H1 (cell line): Measurements from ENCODE around the gene KCNH6. TPM values are rescaled to one million over a fixed set of nuclear protein-coding genes. Genes with fewer than 3 reads are reported as not detected.

ENCODE experiments used
- CTCF ChIA-PET: fragments of 300-600 bp; sonication (Branson Sonifier 250); formaldehyde crosslinking; loops from one replicate; lab custom pipeline; 2021; ENCODE audit not compliant: partially characterized antibody; lab: Charles Lee
- POLR2A ChIA-PET: fragments of 300-600 bp; sonication (Branson Sonifier 250); formaldehyde crosslinking; loops from one replicate; lab custom pipeline; 2021; ENCODE audit warnings: inconsistent platforms; ENCODE audit not compliant: partially characterized antibody; lab: Charles Lee
- DNase-seq, 2 experiments: peaks; one replicate each; pipeline versions ENCODE4 v3.0.0 to v3.0.0-alpha.2; 2010 to 2022; ENCODE audit warnings: low spot score in 2 of 2, low read depth in 1 of 2, mixed read lengths in 1 of 2
- FAIRE-seq: peaks from 2 replicates; lab custom pipeline; 2011; peaks lifted over from hg19 to GRCh38; lab: Jason Lieb, UNC
- H2AFZ ChIP-seq: 2 replicates; pipeline ENCODE4 v1.8.1; 2012; ENCODE audit warnings: low read length, inconsistent platforms
- H2AK5ac ChIP-seq: 2 replicates; pipeline ENCODE4 v1.6.1; 2013; ENCODE audit warnings: low read depth, low read length
- H2BK120ac ChIP-seq: replicated peaks from 2 replicates; pipeline ENCODE3; 2013; ENCODE audit warnings: low read depth, low read length, inconsistent platforms
- H2BK12ac ChIP-seq: 2 replicates; pipeline ENCODE4 v1.6.1; 2013; ENCODE audit warnings: low read depth, low read length
- H2BK15ac ChIP-seq: 2 replicates; pipeline ENCODE4 v1.6.1; 2013; ENCODE audit warnings: low read length
- H2BK20ac ChIP-seq: 2 replicates; pipeline ENCODE4 v1.6.1; 2013; ENCODE audit warnings: low read length
- H2BK5ac ChIP-seq: 2 replicates; pipeline ENCODE4 v1.6.1; 2013; ENCODE audit warnings: low read depth, low read length
- H3K14ac ChIP-seq: 2 replicates; pipeline ENCODE4 v1.6.1; 2013; ENCODE audit warnings: inconsistent platforms; ENCODE audit not compliant: insufficient read length
- H3K18ac ChIP-seq: 2 replicates; pipeline ENCODE4 v1.6.1; 2013; ENCODE audit warnings: low read length; ENCODE audit errors: extremely low read depth
- H3K23ac ChIP-seq: 2 replicates; pipeline ENCODE4 v1.6.1; 2013; ENCODE audit warnings: inconsistent platforms; ENCODE audit not compliant: insufficient read length
- H3K23me2 ChIP-seq: 2 replicates; pipeline ENCODE4 v1.6.1; 2013; ENCODE audit warnings: low read depth, low read length
- H3K27ac ChIP-seq: 2 replicates; pipeline ENCODE4 v1.6.1; 2011; ENCODE audit warnings: low read depth, low read length, inconsistent platforms
- H3K27me3 ChIP-seq, 4 experiments: replicated peaks in 1 of 4; 1 replicate in 1 of 4; 2 replicates in 3 of 4; pipeline versions ENCODE4 v1.6.1 to v1.8.1; 2011 to 2013; ENCODE audit warnings: low read length in 3 of 4, mild to moderate bottlenecking in 3 of 4, inconsistent platforms in 2 of 4, mixed read lengths in 2 of 4, moderate library complexity in 1 of 4; ENCODE audit not compliant: control insufficient read depth in 3 of 4, insufficient read depth in 3 of 4; ENCODE audit errors: extremely low read depth in 1 of 4
- H3K36me3 ChIP-seq, 4 experiments: 2 replicates each; pipeline versions ENCODE4 v1.6.1 to v1.8.1; 2011 to 2013; ENCODE audit warnings: mild to moderate bottlenecking in 4 of 4, low read length in 3 of 4, moderate library complexity in 2 of 4, control low read depth in 1 of 4, inconsistent platforms in 1 of 4; ENCODE audit not compliant: insufficient read depth in 4 of 4, control insufficient read depth in 2 of 4
- H3K4ac ChIP-seq: replicated peaks from 2 replicates; pipeline ENCODE3; 2013; ENCODE audit warnings: low read length, low read depth, mixed read lengths, inconsistent platforms; ENCODE audit not compliant: insufficient read length
- H3K4me1 ChIP-seq, 4 experiments: replicated peaks in 1 of 4; 1 replicate in 1 of 4; 2 replicates in 3 of 4; pipeline versions ENCODE4 v1.6.1 to v1.8.1; 2011 to 2013; ENCODE audit warnings: low read length in 3 of 4, inconsistent platforms in 2 of 4, mixed read lengths in 1 of 4; ENCODE audit not compliant: insufficient read depth in 4 of 4, control insufficient read depth in 3 of 4
- H3K4me2 ChIP-seq, 2 experiments: 2 replicates each; pipeline versions ENCODE4 v1.6.1 to v1.8.1; 2011 to 2013; ENCODE audit warnings: low read depth in 2 of 2, low read length in 2 of 2, control low read depth in 1 of 2, inconsistent platforms in 1 of 2, mild to moderate bottlenecking in 1 of 2; ENCODE audit not compliant: insufficient read depth in 1 of 2
- H3K4me3 ChIP-seq, 4 experiments: fragments of 200-600, 300-600 bp in 1 of 4; sonication (generic), shearing (Covaris generic), sonication (Bioruptor Twin) in 1 of 4; 2 replicates each; pipeline versions ENCODE4 v1.5.1 to v1.8.1; 2011 to 2016; ENCODE audit warnings: low read length in 4 of 4, low read depth in 3 of 4, control low read depth in 2 of 4, inconsistent platforms in 2 of 4, mild to moderate bottlenecking in 2 of 4, mixed read lengths in 1 of 4, moderate library complexity in 1 of 4; ENCODE audit not compliant: insufficient read depth in 2 of 4; ENCODE audit errors: extremely low read depth in 1 of 4
- H3K56ac ChIP-seq: replicated peaks from 2 replicates; pipeline ENCODE3; 2013; ENCODE audit warnings: low read depth, mild to moderate bottlenecking, mixed read lengths, low read length, inconsistent platforms; ENCODE audit not compliant: insufficient read length
- H3K79me1 ChIP-seq: 2 replicates; pipeline ENCODE4 v1.6.1; 2013; ENCODE audit warnings: low read depth, low read length, control low read depth
- H3K79me2 ChIP-seq, 2 experiments: 2 replicates each; pipeline versions ENCODE4 v1.6.1 to v1.8.1; 2012 to 2013; ENCODE audit warnings: low read length in 2 of 2, mild to moderate bottlenecking in 2 of 2, inconsistent platforms in 1 of 2; ENCODE audit not compliant: insufficient read depth in 2 of 2, control insufficient read depth in 1 of 2
- H3K9ac ChIP-seq, 4 experiments: replicated peaks in 1 of 4; 1 replicate in 1 of 4; 2 replicates in 3 of 4; pipeline versions ENCODE4 v1.6.1 to v1.8.1; 2011 to 2013; ENCODE audit warnings: low read depth in 3 of 4, low read length in 3 of 4, control low read depth in 2 of 4, mild to moderate bottlenecking in 2 of 4, moderate library complexity in 2 of 4, inconsistent platforms in 1 of 4; ENCODE audit errors: extremely low read depth in 1 of 4
- H3K9me3 ChIP-seq, 2 experiments: 2 replicates each; pipeline versions ENCODE4 v1.6.1 to v1.8.1; 2012 to 2013; ENCODE audit warnings: mild to moderate bottlenecking in 2 of 2, moderate library complexity in 2 of 2, control low read depth in 1 of 2, inconsistent platforms in 1 of 2, low read depth in 1 of 2, low read length in 1 of 2, mixed read lengths in 1 of 2; ENCODE audit not compliant: insufficient read depth in 2 of 2
- H4K20me1 ChIP-seq, 2 experiments: replicated peaks in 1 of 2; 2 replicates each; pipeline versions ENCODE3 to v1.8.1; 2011 to 2013; ENCODE audit warnings: inconsistent platforms in 2 of 2, low read length in 2 of 2, mild to moderate bottlenecking in 1 of 2; ENCODE audit not compliant: insufficient read depth in 2 of 2, control insufficient read depth in 1 of 2
- H4K5ac ChIP-seq: 2 replicates; pipeline ENCODE4 v1.6.1; 2013; ENCODE audit warnings: low read length, low read depth, mixed read lengths, inconsistent platforms; ENCODE audit not compliant: insufficient read length
- H4K8ac ChIP-seq: 2 replicates; pipeline ENCODE4 v1.8.0; 2013; ENCODE audit warnings: mild to moderate bottlenecking, moderate library complexity, low read length, inconsistent platforms; ENCODE audit not compliant: insufficient read depth; ENCODE audit errors: extremely low read depth
- H4K91ac ChIP-seq: replicated peaks from 2 replicates; pipeline ENCODE3; 2013; ENCODE audit warnings: low read length, mixed read lengths, inconsistent platforms; ENCODE audit not compliant: insufficient read length
- BCL11A ChIP-seq, 2 experiments: IDR thresholded peaks; one replicate each; pipeline ENCODE4 v1.6.1; 2011; ENCODE audit warnings: low read depth in 2 of 2, low read length in 2 of 2, mild to moderate bottlenecking in 2 of 2
- CHD2 ChIP-seq: IDR thresholded peaks from 2 replicates; pipeline ENCODE4 v1.6.1; 2012; ENCODE audit warnings: low read length, improper control_type of control experiment
- CREB1 ChIP-seq: IDR thresholded peaks from 2 replicates; pipeline ENCODE4 v1.6.1; 2012; ENCODE audit warnings: inconsistent platforms
- CTCF ChIP-seq, 3 experiments: IDR thresholded peaks; 1 replicate in 2 of 3; 2 replicates in 1 of 3; pipeline versions ENCODE4 v1.5.1 to v1.6.1; 2011; ENCODE audit warnings: low read length in 3 of 3, mild to moderate bottlenecking in 3 of 3, inconsistent platforms in 2 of 3, low read depth in 1 of 3, moderate library complexity in 1 of 3; ENCODE audit not compliant: insufficient read depth in 1 of 3; ENCODE audit errors: control extremely low read depth in 1 of 3
- EP300 ChIP-seq, 2 experiments: IDR thresholded peaks; 1 replicate in 1 of 2; 2 replicates in 1 of 2; pipeline ENCODE4 v1.6.1; 2011 to 2012; ENCODE audit warnings: low read depth in 2 of 2, low read length in 2 of 2, mild to moderate bottlenecking in 2 of 2, borderline replicate concordance in 1 of 2, inconsistent platforms in 1 of 2, moderate library complexity in 1 of 2
- GABPA ChIP-seq: IDR thresholded peaks from 2 replicates; pipeline ENCODE4 v1.6.1; 2011; ENCODE audit warnings: mild to moderate bottlenecking, low read length, moderate library complexity, borderline replicate concordance; ENCODE audit not compliant: insufficient read depth
- JUN ChIP-seq: IDR thresholded peaks from 2 replicates; pipeline ENCODE4 v1.6.1; 2011; ENCODE audit warnings: low read depth, mild to moderate bottlenecking, improper control_type of control experiment, low read length
- NRF1 ChIP-seq: IDR thresholded peaks from 2 replicates; pipeline ENCODE4 v1.6.1; 2011; ENCODE audit warnings: mild to moderate bottlenecking, low read depth, low read length, improper control_type of control experiment
- SP1 ChIP-seq: IDR thresholded peaks from 2 replicates; pipeline ENCODE4 v1.6.1; 2011; ENCODE audit warnings: low read depth, low read length
- SP4 ChIP-seq: IDR thresholded peaks from 2 replicates; pipeline ENCODE4 v1.6.1; 2012; ENCODE audit warnings: low read length, inconsistent platforms
- TAF7 ChIP-seq: optimal IDR thresholded peaks from 2 replicates; pipeline ENCODE3; 2011; ENCODE audit warnings: low read depth, mild to moderate bottlenecking, inconsistent platforms, low read length, moderate library complexity, borderline replicate concordance
- TEAD4 ChIP-seq: IDR thresholded peaks from 2 replicates; pipeline ENCODE4 v1.6.1; 2012; ENCODE audit warnings: low read depth, low read length, inconsistent platforms, mixed read lengths
- WGBS, 2 experiments: shearing (Covaris generic) in 1 of 2; methylation state at CpG; one replicate each; pipeline versions ENCODE4 v1.1.6 to v1.1.7; 2013 to 2015; ENCODE audit warnings: low lambda C conversion rate in 2 of 2, mixed read lengths in 2 of 2, inconsistent platforms in 1 of 2, low coverage in 1 of 2, missing lambda C conversion rate in 1 of 2; ENCODE audit not compliant: insufficient replicate concordance in 2 of 2, insufficient coverage in 1 of 2, insufficient read length in 1 of 2; ENCODE audit errors: extremely low coverage in 1 of 2, missing lambda C conversion rate in 1 of 2; 5-methylcytosine and 5-hydroxymethylcytosine counted together
- polyA plus RNA-seq, 7 experiments: library from polyadenylated mRNA; depleted of rRNA in 3 of 7; stranded (reverse) in 5 of 7; unstranded in 2 of 7; fragments of >200 nt in 5 of 7; fragments of 200-250 nt in 2 of 7; gene quantifications; 1 replicate in 5 of 7; 2 replicates in 1 of 7; 4 replicates in 1 of 7; pipeline versions ENCODE4 v1.2.1 to v1.2.3, GENCODE V29; 2011 to 2013; ENCODE audit warnings: missing spikeins in 2 of 7, mixed read lengths in 2 of 7
- total RNA-seq: library from RNA; stranded (reverse); fragmentation: NEBNext Ultra II Directional; extraction: Animal tissue kit (Norgen Biotek cat#: 25700); gene quantifications from 2 replicates; pipeline ENCODE4 v1.2.1, GENCODE V29; 2021

KCNH6 gene
- total and polyA plus RNA-seq, 2 of the 8 experiments (the other 6 are each of a cell fraction or from before 2014, with no cell fraction given) = 1.8 to 3.6 TPM

- H2AK5ac ChIP-seq = no peak overlapping the region
- POLR2A ChIA-PET = no interaction called here
- FAIRE-seq = no peak
- TF ChIP-seq EP300 (IDR thresholded peaks at IDR 0.05; ENCODE audit: borderline replicate concordance in 1 of 2, low read depth in 2 of 2, low read length in 2 of 2) = no peak
- no peak for TF ChIP-seq SP1
- TF ChIP-seq TAF7 = no peak
- TF ChIP-seq JUN = no peak
- TF ChIP-seq GABPA = no peak
- TF ChIP-seq BCL11A (IDR thresholded peaks at IDR 0.05; ENCODE audit: low read depth in 2 of 2, low read length in 2 of 2) = no peak
- no peak for TF ChIP-seq TEAD4
- TF ChIP-seq CTCF (IDR thresholded peaks at IDR 0.05; ENCODE audit: control extremely low read depth in 1 of 3, insufficient read depth in 1 of 3, low read depth in 1 of 3, low read length in 3 of 3) = no peak
- no peak for TF ChIP-seq CREB1
- no peak for TF ChIP-seq NRF1
- no peak for TF ChIP-seq SP4
- TF ChIP-seq CHD2 = no peak
Measured at GRCh38 chr17:63537001-63537400, 13.8 kb downstream of the KCNH6 start.

More at GRCh38 chr17:63537001-63537400, 13.8 kb downstream of the KCNH6 start:
- no peak overlapping the region for H2BK12ac ChIP-seq
- H3K79me1 ChIP-seq = no peaks in the 10 kb centered on the region
- H2AFZ ChIP-seq = no peak overlapping the region
- no peak overlapping the region for H3K4ac ChIP-seq
- H3K27ac ChIP-seq = no peak overlapping the region
- no peak overlapping the region for H4K91ac ChIP-seq
- H3K9ac ChIP-seq = no peak overlapping the region
- no peaks in the 10 kb centered on the region for H4K20me1 ChIP-seq
- no peak overlapping the region; a peak in 1 of 4 replicates for H3K4me2 ChIP-seq
- CTCF ChIA-PET = interaction anchor here (0.9 to 1.5 kb wide), 2 partner anchors 47 to 50 kb away, joined by 3 read pairs; no protein-coding TSS in a partner anchor
- no peaks in the 10 kb centered on the region for H3K9me3 ChIP-seq
- peaks cover 7% of the 10 kb centered on the region; the same call in 1 of the 2 replicates for H3K23me2 ChIP-seq
- H3K4me3 ChIP-seq = no peak overlapping the region
- H2BK120ac ChIP-seq = no peak overlapping the region
- no peak overlapping the region for H3K18ac ChIP-seq
- no peak overlapping the region for H2BK20ac ChIP-seq
- no peak overlapping the region for H2BK15ac ChIP-seq
- DNase-seq = no peak
- WGBS, 2 experiments = 92% methylated on average over 4 of the region's 4 CpGs; no CpG with 5 or more reads in 1 of the 2 experiments
- H3K56ac ChIP-seq = no peak overlapping the region
- peaks cover 0 to 23% (median 14%) of the 10 kb centered on the region in 4 experiments; a peak in 5 of 7 replicates for H3K27me3 ChIP-seq
- no peaks in the 10 kb centered on the region for H3K79me2 ChIP-seq
- no peak overlapping the region for H4K8ac ChIP-seq
- H3K4me1 ChIP-seq = peaks cover 0 to 12% (median 3%) of the 10 kb centered on the region in 4 experiments; a peak in 5 of 7 replicates
- no peak overlapping the region for H2BK5ac ChIP-seq
- no peak overlapping the region for H3K14ac ChIP-seq
- no peak overlapping the region for H4K5ac ChIP-seq
- no peaks in the 10 kb centered on the region for H3K36me3 ChIP-seq
- no peak overlapping the region for H3K23ac ChIP-seq
